NCI-H1436 treated with DMSO at 0.1 percent for 48 hours (cell line): ENCODE results near the gene PPFIA3.
"Not testable (repeated sequence)": the region's sequence is repeated elsewhere in the genome, so short reads cannot be mapped to it uniquely, and the experiment has no call there.

ENCODE experiments used
- DNase-seq: peaks from one replicate; lab custom pipeline; 2025; lab: John Stamatoyannopoulos, UW

PPFIA3 gene

GRCh38 chr19:49119411-49120324 lies at the start of gene PPFIA3:
TSS of gene PPFIA3 (plus strand) at chr19:49119544. CDS start at chr19:49127874, 8,330 bp downstream.
- DNase-seq: no peak

- DNase-seq: no peak
Measured at GRCh38 chr19:49070416-49070815, 48.9 kb upstream of the PPFIA3 start.

- DNase-seq: no peak
Measured at GRCh38 chr19:49071860-49072547, 47.3 kb upstream of the PPFIA3 start.

GRCh38 chr19:49073514-49074378 lies 45.6 kb upstream of the PPFIA3 start:
- DNase-seq: no peak

- DNase-seq: not testable (repeated sequence)
Measured at GRCh38 chr19:49074869-49075268, 44.5 kb upstream of the PPFIA3 start.

GRCh38 chr19:49080392-49080791 lies 39.0 kb upstream of the PPFIA3 start:
- no peak for DNase-seq

- no peak for DNase-seq
Measured at GRCh38 chr19:49081273-49081672, 38.1 kb upstream of the PPFIA3 start.

- no peak for DNase-seq
Measured at GRCh38 chr19:49084206-49085019, 34.9 kb upstream of the PPFIA3 start.

GRCh38 chr19:49085020-49085867 lies 34.1 kb upstream of the PPFIA3 start, which contains the start of gene SNRNP70:
TSS of gene SNRNP70 (plus strand) at chr19:49085451. CDS start at chr19:49086415, 964 bp downstream.
- peak; percentile 98 for DNase-seq

GRCh38 chr19:49085868-49086232 lies 33.5 kb upstream of the PPFIA3 start:
- no peak for DNase-seq

GRCh38 chr19:49086296-49086695 lies 33.0 kb upstream of the PPFIA3 start:
- DNase-seq: no peak

GRCh38 chr19:49091391-49092038 lies 27.8 kb upstream of the PPFIA3 start:
- no peak for DNase-seq

GRCh38 chr19:49092686-49093085 lies 26.7 kb upstream of the PPFIA3 start:
- no peak for DNase-seq

GRCh38 chr19:49094505-49095482 lies 24.6 kb upstream of the PPFIA3 start:
- no peak for DNase-seq

- DNase-seq: no peak
Measured at GRCh38 chr19:49097453-49098288, 21.7 kb upstream of the PPFIA3 start.

- DNase-seq: no peak
Measured at GRCh38 chr19:49098795-49099194, 20.5 kb upstream of the PPFIA3 start.

GRCh38 chr19:49101160-49101559 lies 18.2 kb upstream of the PPFIA3 start:
- no peak for DNase-seq

GRCh38 chr19:49102303-49102702 lies 17.0 kb upstream of the PPFIA3 start:
- no peak for DNase-seq
